Adipose tissue (tissue), 3 donors: ENCODE data around the gene TNS3. TPM values are rescaled to one million over a fixed set of nuclear protein-coding genes. Genes with fewer than 3 reads are reported as not detected.
A peak's percentile ranks its signal among the peaks of the same experiment; 100 is the strongest.
"Not testable (repeated sequence)": the region's sequence is repeated elsewhere in the genome, so short reads cannot be mapped to it uniquely, and the experiment has no call there.

Experiments
- H3K27ac ChIP-seq: one replicate; pipeline ENCODE4 v1.5.1; 2013; ENCODE audit warnings: low read depth, low read length
- WGBS, 3 donors: extraction: QIAGEN DNeasy Blood & Tissue Kit; methylation state at CpG; one replicate each; pipeline ENCODE4 v1.1.7; 2013; 5-methylcytosine and 5-hydroxymethylcytosine counted together
- polyA plus RNA-seq, 3 donors: library from polyadenylated mRNA; stranded (reverse); fragments of 200-250 nt; gene quantifications; one replicate each; pipeline ENCODE4 v1.2.3, GENCODE V29; 2013
- donor health status: healthy with polysubstance abuse.
- donor health status: Bipolar disorder and iron deficiency.
- donor health status: healthy.

The TNS3 gene
- polyA plus RNA-seq, 3 donors, result 23.2 to 45.4 (median 27.0) TPM

DNA sequence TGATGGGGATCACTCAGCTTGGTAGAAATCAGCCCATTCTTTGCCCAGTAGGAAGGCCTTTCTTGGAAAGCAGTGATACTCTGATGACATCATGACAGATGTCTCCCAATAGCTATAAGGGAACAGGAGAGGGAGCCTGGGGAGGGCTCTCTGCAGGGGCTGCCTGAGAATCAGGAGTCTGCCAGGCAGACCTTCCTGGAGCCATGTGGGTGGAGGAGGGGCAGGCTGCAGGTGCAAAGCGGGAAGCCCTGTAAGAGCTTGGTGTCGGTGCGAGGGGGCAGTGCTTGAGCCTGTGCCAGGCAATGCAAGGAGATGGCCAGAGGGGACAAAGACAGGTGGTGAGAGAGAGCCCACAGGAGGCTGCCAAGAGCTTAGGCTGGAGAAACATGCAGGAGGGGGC lies 5.0 kb upstream of the TNS3 start:
- 60 to 70% (median 69%) methylated on average over 3 of the region's 3 CpGs for WGBS, 3 donors
- no peak overlapping the region for H3K27ac ChIP-seq

DNA sequence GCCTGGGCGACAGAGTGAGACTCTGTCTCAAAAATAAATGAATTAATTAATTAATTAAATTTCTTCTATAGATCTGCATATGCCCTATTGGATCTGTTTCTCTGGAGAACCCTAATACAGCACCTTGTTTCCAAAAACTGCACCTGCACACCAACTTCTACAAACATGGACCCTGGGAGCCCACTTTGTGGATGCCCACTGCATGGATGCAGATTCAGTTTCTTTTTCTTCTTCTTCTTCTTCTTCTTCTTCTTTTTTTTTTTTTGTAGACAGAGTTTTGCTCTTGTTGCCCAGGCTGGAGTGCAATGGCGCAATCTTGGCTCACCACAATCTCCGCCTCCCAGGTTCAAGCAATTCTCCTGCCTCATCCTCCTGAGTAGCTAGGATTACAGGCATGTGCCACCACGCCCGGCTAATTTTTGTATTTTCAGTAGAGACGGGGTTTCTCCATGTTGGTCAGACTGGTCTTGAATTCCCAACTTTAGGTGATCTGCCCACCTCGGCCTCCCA lies 4.3 kb upstream of the TNS3 start:
- H3K27ac ChIP-seq, result not testable (repeated sequence)
- WGBS, 3 donors, result 67 to 94% (median 74%) methylated on average over 7 of the region's 7 CpGs

- WGBS, 3 donors, result 67 to 91% (median 73%) methylated on average over 2 of the region's 2 CpGs
These were observed 2.6 kb upstream of the TNS3 start for GRCh38 chr7:47584536-47584895.

DNA sequence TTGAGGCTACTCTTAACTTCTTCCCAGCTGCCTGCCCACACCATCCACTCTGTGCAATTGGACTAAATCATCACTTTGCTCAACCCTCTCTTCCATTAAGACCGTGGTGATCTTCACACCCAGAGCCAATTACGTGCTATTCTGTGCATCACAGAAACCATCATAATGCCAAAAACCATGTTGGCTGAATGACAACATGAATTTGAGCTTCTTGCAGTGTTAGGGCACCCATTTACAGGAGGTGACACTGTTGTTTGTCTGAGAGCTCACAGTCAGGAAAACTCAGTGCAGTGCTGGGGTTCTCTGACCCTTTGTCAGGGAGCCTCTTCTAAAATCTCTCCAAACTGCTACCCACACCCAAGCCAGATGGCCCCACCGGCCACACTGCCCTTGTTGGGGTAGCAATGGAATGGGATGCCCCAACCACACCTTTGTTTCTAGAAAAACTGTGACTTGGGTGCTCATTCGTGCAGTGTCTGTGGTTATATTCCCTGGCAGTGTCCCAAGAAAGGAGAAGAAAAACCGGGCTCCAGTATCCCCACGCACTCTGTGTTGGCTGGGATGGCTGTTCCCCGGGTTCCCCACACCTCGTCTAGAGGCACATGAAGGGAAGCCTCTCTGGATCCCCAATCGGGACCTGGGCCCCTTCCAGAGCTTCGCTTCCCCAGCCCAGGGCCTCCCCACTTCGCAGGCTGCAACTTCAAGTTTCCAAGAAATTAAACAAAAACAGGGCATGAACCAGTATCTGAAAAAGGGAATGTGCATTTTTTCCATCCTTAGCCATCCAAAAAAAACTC lies 2.0 kb upstream of the TNS3 start:
- 62 to 85% (median 64%) methylated on average over 11 of the region's 11 CpGs for WGBS, 3 donors
- no peak overlapping the region for H3K27ac ChIP-seq

More at GRCh38 chr7:47584536-47584895, 2.6 kb upstream of the TNS3 start:
- no peak overlapping the region for H3K27ac ChIP-seq

- 57 to 76% (median 62%) methylated on average over 15 of the region's 15 CpGs for WGBS, 3 donors
- H3K27ac ChIP-seq, result peak overlapping the region; percentile 24
These were observed 1.1 kb upstream of the TNS3 start for GRCh38 chr7:47582764-47583738.

DNA sequence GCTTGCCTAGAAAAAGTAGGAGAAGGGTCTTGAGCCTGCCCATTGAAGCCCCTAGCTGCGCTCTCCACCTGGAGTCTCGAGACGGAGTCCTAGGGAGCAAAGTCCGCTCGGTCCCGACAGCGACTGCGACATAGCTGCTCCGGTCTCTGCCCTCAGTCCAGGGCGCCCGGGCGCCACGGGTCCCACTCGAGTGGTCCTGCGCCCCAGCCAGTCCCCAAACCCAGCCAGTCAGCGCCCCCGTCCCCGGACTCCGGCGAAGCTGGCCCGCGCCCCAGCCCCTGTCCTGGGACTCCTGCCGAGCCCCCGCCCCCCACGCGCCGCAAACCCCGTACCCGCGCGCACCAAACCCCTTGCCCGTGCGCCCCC lies 490 bp downstream of the TNS3 start:
- no peak overlapping the region for H3K27ac ChIP-seq
- 1 to 2% (median 1%) methylated on average over 26 to 33 of the region's 33 CpGs for WGBS, 3 donors

- no peak overlapping the region for H3K27ac ChIP-seq
- WGBS, 3 donors, result 5 to 10% (median 7%) methylated on average over 15 of the region's 15 CpGs
These were observed 1.0 kb downstream of the TNS3 start for GRCh38 chr7:47580811-47581331.

- H3K27ac ChIP-seq, result no peak overlapping the region
- WGBS, 3 donors, result 31 to 69% (median 55%) methylated on average over 7 of the region's 7 CpGs
These were observed 1.7 kb downstream of the TNS3 start for GRCh38 chr7:47580175-47580706.

DNA sequence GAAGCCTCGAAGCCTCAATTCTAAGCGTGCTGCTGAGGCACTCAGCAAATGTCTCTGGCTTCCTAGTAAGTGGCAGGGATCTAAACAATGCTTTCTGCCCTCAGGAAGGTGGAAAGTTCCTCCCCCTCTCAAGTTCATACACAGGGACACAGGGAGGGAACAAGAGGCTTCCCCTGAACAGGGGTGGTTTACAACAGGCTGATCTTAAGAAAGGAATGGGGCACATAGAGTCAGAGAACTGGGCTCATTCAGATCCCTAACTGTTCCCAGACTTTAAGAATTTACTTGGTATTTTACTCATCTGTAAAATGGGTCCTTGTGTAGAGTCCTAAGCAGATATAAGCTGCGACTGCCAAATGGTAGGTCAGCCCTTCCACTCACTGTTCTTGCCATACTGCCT lies 2.5 kb downstream of the TNS3 start:
- H3K27ac ChIP-seq, result no peak overlapping the region
- 68 to 83% (median 73%) methylated on average over 3 of the region's 3 CpGs for WGBS, 3 donors

DNA sequence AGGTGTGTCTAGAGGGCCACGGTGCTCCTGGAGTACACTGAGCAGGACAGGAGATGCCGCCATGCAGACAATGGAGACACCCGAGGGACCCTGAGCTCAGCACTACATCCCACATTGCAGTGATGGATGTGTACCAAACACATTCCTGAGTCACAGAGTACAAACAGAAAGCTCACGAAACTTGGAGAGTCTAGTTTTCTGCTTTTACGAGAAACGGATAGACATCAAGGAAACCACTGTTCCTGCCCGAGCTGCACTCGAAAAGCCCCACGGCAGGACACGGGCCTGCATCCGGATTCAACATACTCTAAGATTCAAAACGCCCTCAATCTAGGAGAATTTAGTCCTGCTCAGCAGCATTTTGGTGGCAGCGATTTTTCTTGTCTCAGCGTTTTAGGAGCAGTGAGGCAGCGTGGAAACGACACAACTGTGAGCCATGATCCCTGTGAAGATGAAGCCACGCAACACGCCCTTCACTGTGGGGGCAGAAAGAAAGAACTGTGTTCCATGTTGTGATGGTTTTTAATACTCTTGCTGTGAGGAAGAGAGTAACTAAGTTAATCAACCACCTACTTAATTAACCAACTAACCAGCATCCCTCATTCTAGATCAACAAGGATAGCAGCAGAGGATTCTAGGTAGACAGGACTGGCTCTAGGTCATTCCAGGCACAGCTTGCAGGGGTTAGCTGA lies 3.2 kb downstream of the TNS3 start:
- H3K27ac ChIP-seq, result no peak overlapping the region
- WGBS, 3 donors, result 35 to 51% (median 36%) methylated on average over 18 of the region's 18 CpGs

DNA sequence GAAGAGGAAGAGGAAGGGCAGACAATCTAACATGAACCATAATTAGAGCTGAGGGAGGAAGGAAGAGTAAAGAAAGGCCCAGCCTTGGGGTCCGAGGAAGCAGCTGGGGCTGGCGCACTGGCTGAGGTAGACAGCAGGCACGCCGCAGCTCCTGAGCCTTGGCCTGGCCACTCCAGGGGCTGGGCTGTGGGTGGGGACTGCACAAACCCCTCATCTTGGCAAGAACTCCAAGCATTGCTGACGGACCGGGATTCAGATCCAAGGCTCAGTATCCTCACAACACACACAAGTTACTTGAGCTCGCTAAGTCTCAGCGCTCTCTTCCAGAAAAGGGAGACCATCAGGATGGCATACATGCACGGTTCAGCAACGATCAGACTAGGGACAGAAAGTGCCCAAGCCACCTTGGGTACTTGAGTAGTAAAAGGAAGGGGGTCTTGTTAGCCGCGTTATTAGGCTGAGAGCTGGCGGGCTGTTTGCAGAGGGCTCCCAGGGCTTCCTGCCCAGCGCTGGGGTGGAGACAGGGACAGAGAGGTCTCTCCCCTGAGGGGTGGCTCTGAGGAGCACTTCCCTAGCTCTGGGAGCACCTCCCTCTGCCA lies 4.5 kb downstream of the TNS3 start:
- WGBS, 3 donors, result 22 to 62% (median 34%) methylated on average over 14 of the region's 14 CpGs
- H3K27ac ChIP-seq, result no peak overlapping the region

DNA sequence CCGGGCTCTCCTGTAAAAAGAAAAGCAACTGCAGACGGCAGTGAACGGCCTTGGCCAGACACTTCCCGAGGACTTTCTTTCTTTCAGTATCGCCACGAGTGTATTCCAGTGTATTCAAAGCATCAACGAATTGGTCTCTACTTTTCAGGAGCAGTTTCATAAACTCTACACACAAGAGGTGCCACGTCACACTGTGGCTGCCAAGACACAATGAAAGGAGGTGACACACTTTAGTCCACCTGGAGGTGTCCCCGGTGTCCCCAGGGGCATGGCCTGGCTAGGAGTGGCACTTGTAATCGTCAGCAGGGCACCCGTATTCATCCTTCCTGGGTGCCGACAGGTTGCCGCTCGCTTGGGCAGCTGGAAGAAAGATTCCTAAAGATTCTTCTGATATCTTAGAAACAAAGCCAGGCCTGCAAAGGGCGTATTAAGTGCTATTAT lies 5.0 kb downstream of the TNS3 start:
- H3K27ac ChIP-seq, result no peak overlapping the region
- WGBS, 3 donors, result 11 to 34% (median 28%) methylated on average over 15 of the region's 15 CpGs

- H3K27ac ChIP-seq, result no peak overlapping the region
- WGBS, 3 donors, result 20 to 54% (median 53%) methylated on average over 13 of the region's 13 CpGs
These were observed 5.7 kb downstream of the TNS3 start for GRCh38 chr7:47576031-47576865.

- H3K27ac ChIP-seq, result no peak overlapping the region
- WGBS, 3 donors, result 37 to 52% (median 47%) methylated on average over 11 of the region's 11 CpGs
These were observed 7.2 kb downstream of the TNS3 start for GRCh38 chr7:47574482-47575329.

DNA sequence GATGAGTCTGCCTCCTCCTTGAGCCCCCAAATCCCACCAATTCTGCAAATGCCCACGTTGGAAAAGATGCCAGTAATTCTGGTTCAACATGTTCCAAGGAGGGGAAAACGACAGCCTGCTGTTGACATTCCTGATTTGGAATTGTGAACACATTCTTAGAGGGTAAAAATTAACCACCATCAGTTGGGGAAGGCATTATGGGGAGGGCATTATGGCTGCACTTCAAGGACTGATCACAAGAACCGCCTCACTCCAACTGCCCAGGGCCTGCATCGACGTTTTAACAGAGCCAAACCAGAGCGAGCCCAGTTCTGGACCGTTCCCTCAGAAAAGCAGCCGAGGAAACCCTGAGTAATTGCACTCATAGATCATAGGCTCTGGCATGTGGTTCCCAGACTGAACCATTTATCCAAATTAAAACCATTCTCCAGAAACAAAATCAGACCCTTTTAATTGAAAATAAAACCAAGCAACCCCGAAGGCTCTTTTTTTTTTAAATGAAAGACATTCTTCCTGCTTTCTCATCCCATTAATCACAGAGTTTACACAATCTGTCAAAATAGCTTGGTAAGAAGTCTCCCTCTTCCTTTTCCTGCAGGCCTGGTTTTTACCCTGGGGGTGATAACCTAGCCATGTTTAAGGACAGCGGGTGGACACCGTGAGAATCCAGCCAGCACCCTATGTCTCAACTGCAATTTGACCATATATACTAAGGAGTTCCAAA lies 8.0 kb downstream of the TNS3 start:
- 7 to 19% (median 18%) methylated on average over 11 of the region's 11 CpGs for WGBS, 3 donors
- no peak overlapping the region for H3K27ac ChIP-seq
